HG02938 (cell line): Measurements from ENCODE around the gene OSCAR.
"Not testable (repeated sequence)": the region's sequence is repeated elsewhere in the genome, so short reads cannot be mapped to it uniquely, and the experiment has no call there.

Experiments used
- ATAC-seq: cut with Tn5 transposase; IDR thresholded peaks from one replicate; pipeline ENCODE4 v1.9.1; 2021; ENCODE audit warnings: mild to moderate bottlenecking, moderate library complexity; ENCODE audit not compliant: unreplicated experiment

The OSCAR gene

GRCh38 chr19:54095859-54096616 lies 4.6 kb downstream of the OSCAR start:
- not testable (repeated sequence) for ATAC-seq

DNA sequence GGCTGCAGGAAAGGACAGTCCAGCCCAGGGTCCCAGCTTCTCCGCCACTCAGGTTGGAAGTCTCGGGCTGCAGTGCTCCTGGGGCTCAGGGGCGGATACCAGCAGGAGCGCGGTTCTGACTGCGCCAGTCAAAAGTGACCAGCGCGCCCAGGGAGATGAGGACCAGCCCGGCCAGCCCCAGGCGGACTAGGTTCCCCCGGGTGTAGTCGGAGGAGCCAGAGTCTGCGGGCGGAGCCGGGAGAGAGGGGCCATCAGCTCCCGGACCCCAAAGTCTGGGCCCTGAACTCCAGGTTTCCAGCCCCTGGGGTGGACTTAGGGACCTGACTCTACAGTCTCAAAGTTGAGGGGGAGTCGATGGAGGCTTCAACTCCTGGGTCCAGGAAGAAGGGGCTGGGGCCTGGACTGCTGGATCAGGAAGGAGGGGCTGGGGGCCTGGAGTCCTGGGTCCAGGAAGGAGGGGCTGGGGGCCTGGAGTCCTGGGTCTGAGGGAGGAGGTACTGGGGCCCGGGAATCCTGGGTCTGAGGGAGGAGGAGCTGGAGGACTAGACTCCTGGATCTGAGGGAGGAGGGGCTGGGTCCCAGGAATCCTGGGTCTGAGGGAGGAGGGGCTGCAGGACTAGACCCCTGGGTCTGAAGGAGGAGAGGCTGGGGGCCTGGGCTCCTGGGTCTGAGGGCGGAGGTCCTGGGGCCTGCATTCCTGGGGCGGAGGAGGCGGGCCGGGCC lies 5.3 kb downstream of the OSCAR start:
- no peak for ATAC-seq

- no peak for ATAC-seq
Observed at GRCh38 chr19:54094426-54095000, 6.1 kb downstream of the OSCAR start.

DNA sequence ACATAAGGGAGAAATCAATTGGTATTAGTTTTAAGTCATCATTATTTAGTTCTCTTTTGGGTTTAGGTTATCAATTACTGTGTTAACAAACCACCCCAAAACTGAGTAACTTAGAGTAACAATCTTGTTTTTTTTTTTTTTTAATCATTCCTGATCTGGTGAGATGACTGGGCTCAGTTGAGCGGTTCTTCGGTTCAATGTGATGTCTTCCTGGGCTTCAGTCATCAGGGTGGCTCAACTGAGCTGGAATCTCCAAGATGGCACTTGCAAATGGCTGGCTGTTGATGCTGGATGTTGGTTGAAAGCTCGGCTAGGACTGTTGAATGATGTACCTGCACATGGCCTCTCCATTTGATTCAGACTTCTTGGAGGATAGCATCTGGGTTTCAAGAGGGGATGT lies 16.2 kb downstream of the OSCAR start:
- ATAC-seq: no peak

GRCh38 chr19:54081032-54081431 lies 19.6 kb downstream of the OSCAR start, which contains the start of gene TARM1:
Gene TARM1, minus strand, starts transcription at chr19:54081365. Its CDS starts 25 bp downstream, at chr19:54081340.
- no peak for ATAC-seq

GRCh38 chr19:54077334-54077733 lies 23.3 kb downstream of the OSCAR start:
- ATAC-seq: no peak

GRCh38 chr19:54074851-54075250 lies 25.8 kb downstream of the OSCAR start:
- no peak for ATAC-seq

DNA sequence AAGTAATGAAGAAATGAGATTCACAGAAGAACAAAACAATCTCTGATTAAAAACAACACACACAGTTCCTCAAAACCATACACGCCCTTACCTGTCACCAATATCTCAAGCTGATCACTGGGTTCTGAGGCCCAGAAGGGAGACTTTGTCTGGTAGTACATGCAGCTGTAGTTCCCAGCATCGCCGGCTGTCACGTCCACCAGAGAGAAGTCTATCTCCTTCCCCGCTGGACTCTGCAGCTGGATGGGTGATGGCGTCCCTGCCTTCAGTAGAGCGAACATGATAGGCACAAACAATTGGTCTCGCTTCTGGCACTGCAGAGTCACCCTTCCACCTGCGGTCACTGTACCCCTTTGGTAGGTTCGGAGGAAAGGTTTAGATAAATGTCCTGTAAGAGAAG lies 26.8 kb downstream of the OSCAR start:
- ATAC-seq: no peak

DNA sequence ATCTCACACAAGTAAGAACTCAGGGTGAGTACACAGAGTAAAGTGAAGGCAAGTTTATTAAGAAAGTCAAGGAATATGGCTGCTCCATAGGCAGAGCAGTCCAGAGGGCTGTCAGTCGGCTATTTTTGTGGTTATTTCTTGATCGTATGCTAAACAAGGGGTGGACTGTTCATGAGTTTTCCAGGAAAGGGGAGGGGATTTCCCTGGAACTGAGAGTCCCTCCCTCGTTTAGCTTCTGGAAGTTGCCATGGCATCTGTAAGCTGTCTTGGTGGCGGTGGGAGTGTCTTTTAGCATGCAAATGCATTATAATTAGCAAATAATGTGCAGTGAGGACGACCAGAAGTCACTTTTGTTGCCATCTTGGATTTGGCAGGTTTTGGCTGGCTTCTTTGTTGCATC lies 31.1 kb downstream of the OSCAR start:
- no peak for ATAC-seq

- no peak for ATAC-seq
Observed at GRCh38 chr19:54063350-54064116, 37.1 kb downstream of the OSCAR start, which contains the start of gene VSTM1. Gene VSTM1, minus strand, starts transcription at chr19:54063897. Its CDS starts 120 bp downstream, at chr19:54063777.

- no peak for ATAC-seq
Observed at GRCh38 chr19:54062643-54063042, 38.0 kb downstream of the OSCAR start.

DNA sequence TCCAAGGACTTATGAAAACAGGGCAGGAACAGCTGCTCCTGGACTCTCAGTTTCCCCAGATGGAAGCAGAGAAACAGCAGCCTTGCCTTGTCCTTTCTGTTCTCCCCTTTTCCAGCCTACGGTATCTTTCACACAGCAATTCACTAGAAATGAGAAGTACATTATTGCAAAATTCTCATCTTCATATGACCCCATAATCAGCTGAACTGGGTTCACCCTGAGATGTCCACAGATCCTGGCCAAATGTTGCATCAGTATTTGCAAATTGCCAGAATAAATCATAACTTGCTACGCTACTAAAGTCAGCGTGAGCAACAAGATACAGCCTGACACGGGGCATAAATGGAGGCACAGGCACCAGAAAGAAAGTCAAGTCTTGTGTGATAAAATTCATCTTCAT lies 53.0 kb downstream of the OSCAR start:
- no peak for ATAC-seq

DNA sequence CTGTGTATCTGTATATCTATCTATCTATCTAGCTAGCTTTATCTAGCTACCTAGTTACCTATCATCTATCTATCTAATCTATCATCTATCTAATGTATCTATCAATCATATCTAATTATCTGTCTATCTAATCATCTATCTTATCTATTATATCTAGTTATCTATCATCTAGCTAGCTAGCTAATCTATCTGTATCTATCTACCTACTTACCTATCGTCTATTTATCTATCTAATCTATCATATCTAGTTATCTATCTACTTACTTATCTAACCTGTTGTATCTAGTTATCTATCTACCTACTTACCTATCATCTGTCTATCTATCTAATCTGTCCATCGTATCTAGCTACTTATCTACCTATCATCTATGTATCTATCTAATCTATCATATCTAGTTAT lies 54.8 kb downstream of the OSCAR start:
- no peak for ATAC-seq
